ENCODE measurements around the gene PDC. TPM values are rescaled to one million over a fixed set of nuclear protein-coding genes. Genes with fewer than 3 reads are reported as not detected.

The PDC gene
- total RNA-seq, 1 donor from 2014 or later: not detected

GRCh38 chr1:186456729-186457255, 4.1 kb downstream of the PDC start:
- Mint-ChIP-seq H3K9me3 (no peaks in the 10 kb centered on the region), H3K27ac (no peak overlapping the region), H3K36me3 (ENCODE audit: low read depth) (no peaks in the 10 kb centered on the region), H3K27me3 (ENCODE audit: insufficient read depth) (peaks cover 5% of the 10 kb centered on the region), H3K4me3 (no peak overlapping the region), H3K4me1 (ENCODE audit: low read depth) (no peaks in the 10 kb centered on the region)
- intact Hi-C loops (cut with micrococcal nuclease): no loop called here
- DNase-seq (ENCODE audit: low spot score): no peak

- no peak for DNase-seq (ENCODE audit: low spot score)
- no peaks in the 10 kb centered on the region for H3K9me3 Mint-ChIP-seq
- H3K27me3 Mint-ChIP-seq (ENCODE audit: insufficient read depth): peaks cover 6% of the 10 kb centered on the region
- H3K4me3 Mint-ChIP-seq: no peak overlapping the region
- H3K4me1 Mint-ChIP-seq (ENCODE audit: low read depth): no peaks in the 10 kb centered on the region
- H3K36me3 Mint-ChIP-seq (ENCODE audit: low read depth): no peaks in the 10 kb centered on the region
- intact Hi-C loops (cut with micrococcal nuclease): no loop called here
- H3K27ac Mint-ChIP-seq: no peak overlapping the region
Measured at GRCh38 chr1:186454981-186455380, 5.9 kb downstream of the PDC start.

- Mint-ChIP-seq H3K9me3 (no peaks in the 10 kb centered on the region), H3K4me1 (ENCODE audit: low read depth) (peaks cover 15% of the 10 kb centered on the region), H3K36me3 (ENCODE audit: low read depth) (no peaks in the 10 kb centered on the region), H3K27ac (no peak overlapping the region), H3K4me3 (no peak overlapping the region), H3K27me3 (ENCODE audit: insufficient read depth) (no peaks in the 10 kb centered on the region)
- DNase-seq (ENCODE audit: low spot score): no peak
- intact Hi-C loops (cut with micrococcal nuclease): no loop called here
Measured at GRCh38 chr1:186446152-186446551, 14.8 kb downstream of the PDC start.

GRCh38 chr1:186443638-186444037, 17.3 kb downstream of the PDC start:
- intact Hi-C loops (cut with micrococcal nuclease): no loop called here
- no peak overlapping the region for H3K27ac Mint-ChIP-seq

GRCh38 chr1:186442651-186443375, 18.1 kb downstream of the PDC start:
- Mint-ChIP-seq H3K4me3 (no peak overlapping the region), H3K4me1 (ENCODE audit: low read depth) (peaks cover 15% of the 10 kb centered on the region), H3K27ac (no peak overlapping the region), H3K27me3 (ENCODE audit: insufficient read depth) (no peaks in the 10 kb centered on the region), H3K9me3 (no peaks in the 10 kb centered on the region), H3K36me3 (ENCODE audit: low read depth) (no peaks in the 10 kb centered on the region)
- DNase-seq (ENCODE audit: low spot score): no peak
- intact Hi-C loops (cut with micrococcal nuclease): no loop called here

More at GRCh38 chr1:186443638-186444037, 17.3 kb downstream of the PDC start:
- H3K27me3 Mint-ChIP-seq (ENCODE audit: insufficient read depth): no peaks in the 10 kb centered on the region
- DNase-seq (ENCODE audit: low spot score): no peak
- H3K4me3 Mint-ChIP-seq: no peak overlapping the region
- H3K4me1 Mint-ChIP-seq (ENCODE audit: low read depth): peaks cover 15% of the 10 kb centered on the region
- no peaks in the 10 kb centered on the region for H3K36me3 Mint-ChIP-seq (ENCODE audit: low read depth)
- no peaks in the 10 kb centered on the region for H3K9me3 Mint-ChIP-seq

- no peak overlapping the region for H3K27ac Mint-ChIP-seq
- H3K4me1 Mint-ChIP-seq (ENCODE audit: low read depth): peaks cover 15% of the 10 kb centered on the region
- H3K9me3 Mint-ChIP-seq: no peaks in the 10 kb centered on the region
- intact Hi-C loops (cut with micrococcal nuclease): no loop called here
- no peak overlapping the region for H3K4me3 Mint-ChIP-seq
- H3K27me3 Mint-ChIP-seq (ENCODE audit: insufficient read depth): no peaks in the 10 kb centered on the region
- H3K36me3 Mint-ChIP-seq (ENCODE audit: low read depth): peaks cover 2% of the 10 kb centered on the region
- DNase-seq (ENCODE audit: low spot score): no peak
Measured at GRCh38 chr1:186440584-186440983, 20.3 kb downstream of the PDC start.

- intact Hi-C loops (cut with micrococcal nuclease): no loop called here
- Mint-ChIP-seq H3K27me3 (ENCODE audit: insufficient read depth) (no peaks in the 10 kb centered on the region), H3K9me3 (no peaks in the 10 kb centered on the region), H3K4me1 (ENCODE audit: low read depth) (peaks cover 15% of the 10 kb centered on the region), H3K36me3 (ENCODE audit: low read depth) (peaks cover 2% of the 10 kb centered on the region), H3K27ac (no peak overlapping the region), H3K4me3 (no peak overlapping the region)
- no peak for DNase-seq (ENCODE audit: low spot score)
Measured at GRCh38 chr1:186438567-186438966, 22.3 kb downstream of the PDC start.

- H3K27ac Mint-ChIP-seq: no peak overlapping the region
- H3K4me3 Mint-ChIP-seq: no peak overlapping the region
- H3K27me3 Mint-ChIP-seq (ENCODE audit: insufficient read depth): no peaks in the 10 kb centered on the region
- DNase-seq (ENCODE audit: low spot score): no peak
- H3K9me3 Mint-ChIP-seq: no peaks in the 10 kb centered on the region
- peaks cover 5% of the 10 kb centered on the region for H3K36me3 Mint-ChIP-seq (ENCODE audit: low read depth)
- intact Hi-C loops (cut with micrococcal nuclease): no loop called here
- no peaks in the 10 kb centered on the region for H3K4me1 Mint-ChIP-seq (ENCODE audit: low read depth)
Measured at GRCh38 chr1:186435336-186435735, 25.6 kb downstream of the PDC start.

- intact Hi-C loops (cut with micrococcal nuclease): no loop called here
- no peak for DNase-seq (ENCODE audit: low spot score)
- Mint-ChIP-seq H3K36me3 (ENCODE audit: low read depth) (peaks cover 28% of the 10 kb centered on the region), H3K4me1 (ENCODE audit: low read depth) (peaks cover 14% of the 10 kb centered on the region), H3K27ac (no peak overlapping the region), H3K4me3 (no peak overlapping the region), H3K27me3 (ENCODE audit: insufficient read depth) (no peaks in the 10 kb centered on the region), H3K9me3 (peaks cover 12% of the 10 kb centered on the region)
Measured at GRCh38 chr1:186429017-186429416, 31.9 kb downstream of the PDC start.

- Mint-ChIP-seq H3K4me3 (no peak overlapping the region), H3K9me3 (peaks cover 12% of the 10 kb centered on the region), H3K27ac (no peak overlapping the region), H3K36me3 (ENCODE audit: low read depth) (peaks cover 29% of the 10 kb centered on the region), H3K27me3 (ENCODE audit: insufficient read depth) (no peaks in the 10 kb centered on the region), H3K4me1 (ENCODE audit: low read depth) (peaks cover 20% of the 10 kb centered on the region)
- DNase-seq (ENCODE audit: low spot score): no peak
- intact Hi-C loops (cut with micrococcal nuclease): no loop called here
Measured at GRCh38 chr1:186426118-186426517, 34.8 kb downstream of the PDC start.

GRCh38 chr1:186424539-186424938, 36.4 kb downstream of the PDC start:
- H3K4me3 Mint-ChIP-seq: no peak overlapping the region

GRCh38 chr1:186421446-186421845, 39.5 kb downstream of the PDC start:
- no peak for DNase-seq (ENCODE audit: low spot score)
- no peak overlapping the region for H3K4me3 Mint-ChIP-seq
- H3K9me3 Mint-ChIP-seq: peaks cover 4% of the 10 kb centered on the region
- peak overlapping the region; percentile 23 for H3K27ac Mint-ChIP-seq
- peaks cover 28% of the 10 kb centered on the region for H3K4me1 Mint-ChIP-seq (ENCODE audit: low read depth)
- peaks cover 35% of the 10 kb centered on the region for H3K36me3 Mint-ChIP-seq (ENCODE audit: low read depth)
- H3K27me3 Mint-ChIP-seq (ENCODE audit: insufficient read depth): no peaks in the 10 kb centered on the region
- intact Hi-C loops (cut with micrococcal nuclease): no loop called here

More at GRCh38 chr1:186424539-186424938, 36.4 kb downstream of the PDC start:
- peaks cover 32% of the 10 kb centered on the region for H3K4me1 Mint-ChIP-seq (ENCODE audit: low read depth)
- no peak overlapping the region for H3K27ac Mint-ChIP-seq
- no peaks in the 10 kb centered on the region for H3K27me3 Mint-ChIP-seq (ENCODE audit: insufficient read depth)
- intact Hi-C loops (cut with micrococcal nuclease): no loop called here
- peaks cover 12% of the 10 kb centered on the region for H3K9me3 Mint-ChIP-seq
- H3K36me3 Mint-ChIP-seq (ENCODE audit: low read depth): peaks cover 31% of the 10 kb centered on the region
- DNase-seq (ENCODE audit: low spot score): no peak

- intact Hi-C loops (cut with micrococcal nuclease): loop anchor here (1.0 kb wide), 1 partner anchor 9 kb away; no protein-coding TSS in a partner anchor
- no peak for DNase-seq (ENCODE audit: low spot score)
- Mint-ChIP-seq H3K27ac (peak overlapping the region; percentile 92), H3K9me3 (peaks cover 2% of the 10 kb centered on the region), H3K4me3 (peak overlapping the region; percentile 54), H3K36me3 (ENCODE audit: low read depth) (peaks cover 30% of the 10 kb centered on the region), H3K27me3 (ENCODE audit: insufficient read depth) (no peaks in the 10 kb centered on the region), H3K4me1 (ENCODE audit: low read depth) (peaks cover 24% of the 10 kb centered on the region)
Measured at GRCh38 chr1:186420923-186421322, 40.0 kb downstream of the PDC start.
